SW480 (cell line): Measurements from ENCODE around the gene DLGAP5.
A peak's percentile ranks its signal among the peaks of the same experiment; 100 is the strongest.

Experiments
- DNase-seq: peaks from one replicate; pipeline ENCODE4 v3.0.0-alpha.2; 2016; ENCODE audit warnings: low spot score

Gene DLGAP5

DNA sequence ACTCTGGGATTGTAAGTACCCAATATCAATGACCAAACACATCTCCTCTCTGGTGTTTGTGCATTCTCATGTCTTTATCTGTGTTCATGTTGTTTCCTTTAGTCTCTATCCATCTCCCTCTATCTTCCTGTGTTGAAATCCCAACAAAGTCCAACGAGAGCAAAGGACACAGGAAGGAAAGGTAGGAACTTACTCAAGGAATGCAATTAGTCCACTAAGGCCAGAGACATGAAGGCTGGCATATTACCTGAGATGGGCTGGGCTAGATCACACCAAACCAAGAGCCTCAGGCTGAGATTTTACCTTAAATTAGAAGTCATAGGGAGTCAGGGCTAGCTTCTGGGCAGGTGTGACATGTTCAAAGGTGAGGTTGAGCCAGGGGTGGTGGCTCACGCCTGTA, 76.7 kb downstream of the DLGAP5 start:
- DNase-seq, result no peak

- no peak for DNase-seq
Observed at GRCh38 chr14:55111122-55111708, 80.2 kb downstream of the DLGAP5 start.

GRCh38 chr14:55109836-55110235, 81.5 kb downstream of the DLGAP5 start:
- no peak for DNase-seq

GRCh38 chr14:55107766-55108554, 83.4 kb downstream of the DLGAP5 start:
- DNase-seq, result peak; percentile 98

DNA sequence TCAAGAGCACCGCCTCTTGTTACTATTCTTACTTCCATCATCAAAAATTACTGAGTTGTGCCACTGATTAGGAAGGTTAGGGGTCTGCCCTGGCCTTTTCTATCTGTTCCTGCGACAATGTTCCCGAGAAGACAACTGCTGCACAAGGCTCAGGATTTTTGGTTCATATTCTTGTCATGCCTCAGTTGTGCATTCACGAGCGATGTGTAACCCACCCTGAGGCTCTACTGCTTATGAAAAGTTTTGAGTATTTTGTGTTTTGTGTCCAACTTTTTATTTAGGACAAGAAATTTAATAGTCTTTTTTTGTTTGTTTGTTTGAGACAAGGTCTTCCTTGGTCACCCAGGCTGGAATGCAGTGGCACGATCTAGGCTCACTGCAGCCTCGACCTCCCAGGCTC, 85.4 kb downstream of the DLGAP5 start:
- DNase-seq, result no peak

GRCh38 chr14:55103971-55104954, 87.1 kb downstream of the DLGAP5 start:
- no peak for DNase-seq

- peak; percentile 99 for DNase-seq
Observed at GRCh38 chr14:55103005-55103640, 88.3 kb downstream of the DLGAP5 start.

GRCh38 chr14:55102141-55102621, 89.2 kb downstream of the DLGAP5 start:
- DNase-seq, result peak; percentile 91

- no peak for DNase-seq
Observed at GRCh38 chr14:55101698-55102097, 89.7 kb downstream of the DLGAP5 start.

- DNase-seq, result no peak
Observed at GRCh38 chr14:55099756-55100155, 91.6 kb downstream of the DLGAP5 start.

GRCh38 chr14:55098561-55098898, 92.9 kb downstream of the DLGAP5 start:
- no peak for DNase-seq
